GM21528 (cell line): ENCODE measurements around the gene SERPINB11.
"Not testable (repeated sequence)": the region's sequence is repeated elsewhere in the genome, so short reads cannot be mapped to it uniquely, and the experiment has no call there.

Experiments
- ATAC-seq: cut with Tn5 transposase; IDR thresholded peaks from one replicate; pipeline ENCODE4 v1.9.1; 2021; ENCODE audit warnings: mild to moderate bottlenecking, moderate library complexity; ENCODE audit not compliant: unreplicated experiment, low FRiP score

SERPINB11 gene

GRCh38 chr18:63725682-63726480, 23.1 kb downstream of the SERPINB11 start:
- ATAC-seq: no peak

DNA sequence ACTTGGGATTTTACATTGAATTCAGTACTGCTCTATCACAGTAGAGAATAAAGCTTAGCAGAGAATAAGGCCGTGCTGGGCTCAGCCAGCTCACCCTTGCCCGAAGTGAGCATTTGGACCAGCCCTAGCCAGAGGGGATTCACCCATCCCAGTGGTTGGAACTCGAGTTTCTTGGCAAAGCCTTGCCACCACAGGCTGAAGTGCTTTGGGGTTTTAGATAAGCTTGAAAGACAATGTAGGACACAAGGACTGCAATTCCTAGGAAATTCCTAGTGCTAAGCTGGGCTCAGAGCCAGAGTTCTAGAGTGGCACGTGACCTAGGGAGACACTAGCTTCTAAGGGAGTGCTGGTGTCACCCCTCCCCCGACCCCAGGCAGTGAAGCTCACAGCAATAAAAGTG, 28.0 kb downstream of the SERPINB11 start:
- ATAC-seq: no peak

DNA sequence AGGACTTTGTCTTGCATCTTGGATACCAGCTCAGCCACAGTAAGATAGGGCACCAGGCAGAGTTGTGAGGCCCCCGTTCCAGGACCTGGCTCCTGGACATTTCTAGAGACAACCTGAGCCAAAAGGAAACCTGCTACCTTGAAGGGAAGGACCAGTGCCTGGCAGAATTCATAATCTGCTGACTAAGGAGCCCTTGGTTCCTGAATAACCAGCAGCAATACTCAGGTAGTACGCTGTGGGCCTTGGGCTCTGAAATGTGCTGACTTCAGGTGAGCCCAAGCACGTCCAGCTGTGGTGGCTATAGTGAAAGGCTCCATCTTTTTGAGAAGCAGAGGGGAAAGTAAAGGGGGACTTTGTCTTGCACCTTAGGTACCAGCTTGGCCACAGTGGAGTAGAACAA, 28.5 kb downstream of the SERPINB11 start:
- no peak for ATAC-seq

GRCh38 chr18:63736876-63737275, 34.1 kb downstream of the SERPINB11 start:
- no peak for ATAC-seq

- no peak for ATAC-seq
Measured at GRCh38 chr18:63741769-63742168, 39.0 kb downstream of the SERPINB11 start.

GRCh38 chr18:63747006-63747405, 44.2 kb downstream of the SERPINB11 start:
- no peak for ATAC-seq

GRCh38 chr18:63749489-63749888, 46.7 kb downstream of the SERPINB11 start:
- no peak for ATAC-seq

- no peak for ATAC-seq
Measured at GRCh38 chr18:63752636-63753035, 49.9 kb downstream of the SERPINB11 start.

DNA sequence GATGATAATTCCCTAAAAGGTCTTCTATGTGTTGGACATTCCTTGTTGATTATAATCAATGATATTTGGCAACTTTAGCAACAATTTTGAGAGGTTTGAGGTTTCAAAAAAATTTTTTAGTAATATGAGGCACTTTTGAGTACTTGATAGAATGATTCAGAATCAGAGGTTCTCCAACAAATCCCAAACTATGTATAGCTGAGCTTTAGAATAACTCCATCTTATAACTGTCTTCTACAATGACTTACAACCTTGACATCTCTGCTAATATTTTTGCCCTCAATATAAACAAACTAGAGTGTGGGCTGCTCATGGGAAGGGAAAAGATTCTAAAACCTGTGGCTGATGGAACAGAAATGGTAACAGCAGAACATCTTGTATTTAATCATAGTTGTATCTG, 50.9 kb downstream of the SERPINB11 start:
- no peak for ATAC-seq

DNA sequence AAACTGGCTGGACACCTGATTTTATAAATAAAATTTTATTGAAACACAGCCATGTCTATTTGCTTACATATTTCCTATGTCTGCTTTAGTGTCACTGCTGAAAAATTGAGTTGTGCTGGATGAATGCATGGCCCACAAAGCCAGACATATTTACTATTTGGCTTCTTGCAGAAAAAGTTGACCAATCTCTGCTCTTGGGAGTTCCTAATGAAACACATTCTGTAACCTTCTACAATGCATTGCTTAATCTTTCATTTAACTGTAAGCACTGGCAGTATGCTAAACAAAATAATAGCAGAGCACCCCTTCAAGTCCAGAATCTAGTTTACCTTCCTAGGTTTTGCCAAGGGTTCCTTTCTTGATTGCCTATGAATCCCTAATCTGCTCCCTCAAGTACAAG, 54.8 kb downstream of the SERPINB11 start:
- no peak for ATAC-seq

- no peak for ATAC-seq
Measured at GRCh38 chr18:63758615-63759240, 56.0 kb downstream of the SERPINB11 start.

GRCh38 chr18:63759786-63760185, 57.0 kb downstream of the SERPINB11 start:
- not testable (repeated sequence) for ATAC-seq

- no peak for ATAC-seq
Measured at GRCh38 chr18:63762518-63762917, 59.8 kb downstream of the SERPINB11 start.

GRCh38 chr18:63763831-63764600, 61.3 kb downstream of the SERPINB11 start:
- ATAC-seq: no peak

GRCh38 chr18:63765837-63766236, 63.1 kb downstream of the SERPINB11 start:
- ATAC-seq: no peak
